NB4 (cell line): Measurements from ENCODE around the gene CD27.
"Not testable (repeated sequence)": the region's sequence is repeated elsewhere in the genome, so short reads cannot be mapped to it uniquely, and the experiment has no call there.

Experiments used
- TF ChIP-seq, protein P1 (sequence below): IDR thresholded peaks from one replicate; pipeline ENCODE4 v1.5.1; 2012; ENCODE audit warnings: low read depth, low read length
- TF ChIP-seq, protein P2 (sequence below): IDR thresholded peaks from 2 replicates; pipeline ENCODE4 v1.6.1; 2011; ENCODE audit warnings: low read depth, low read length

DNA sequence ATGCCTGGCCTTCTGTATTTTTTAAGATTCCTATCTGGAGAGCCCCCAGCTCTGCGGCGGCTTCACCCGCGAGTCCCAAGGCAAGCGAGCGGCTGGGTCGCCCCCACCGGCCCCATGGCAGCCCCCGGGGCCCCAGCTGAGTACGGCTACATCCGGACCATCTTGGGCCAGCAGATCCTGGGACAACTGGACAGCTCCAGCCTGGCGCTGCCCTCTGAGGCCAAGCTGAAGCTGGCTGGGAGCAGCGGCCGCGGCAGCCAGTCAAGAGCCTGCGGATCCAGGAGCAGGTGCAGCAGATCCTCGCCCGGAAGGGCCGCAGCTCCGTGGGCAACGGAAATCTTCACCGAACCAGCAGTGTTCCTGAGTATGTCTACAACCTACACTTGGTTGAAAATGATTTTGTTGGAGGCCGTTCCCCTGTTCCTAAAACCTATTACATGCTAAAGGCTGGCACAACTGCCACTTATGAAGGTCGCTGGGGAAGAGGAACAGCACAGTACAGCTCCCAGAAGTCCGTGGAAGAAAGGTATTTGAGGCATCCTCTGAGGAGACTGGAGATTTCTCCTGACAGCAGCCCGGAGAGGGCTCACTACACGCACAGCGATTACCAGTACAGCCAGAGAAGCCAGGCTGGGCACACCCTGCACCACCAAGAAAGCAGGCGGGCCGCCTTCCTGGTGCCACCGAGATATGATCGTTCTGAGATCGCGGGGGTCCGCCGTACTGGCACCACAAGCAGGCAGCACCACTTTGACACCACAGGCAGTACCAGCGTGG, 33.0 kb downstream of the CD27 start:
- TF ChIP-seq, protein P1, sequence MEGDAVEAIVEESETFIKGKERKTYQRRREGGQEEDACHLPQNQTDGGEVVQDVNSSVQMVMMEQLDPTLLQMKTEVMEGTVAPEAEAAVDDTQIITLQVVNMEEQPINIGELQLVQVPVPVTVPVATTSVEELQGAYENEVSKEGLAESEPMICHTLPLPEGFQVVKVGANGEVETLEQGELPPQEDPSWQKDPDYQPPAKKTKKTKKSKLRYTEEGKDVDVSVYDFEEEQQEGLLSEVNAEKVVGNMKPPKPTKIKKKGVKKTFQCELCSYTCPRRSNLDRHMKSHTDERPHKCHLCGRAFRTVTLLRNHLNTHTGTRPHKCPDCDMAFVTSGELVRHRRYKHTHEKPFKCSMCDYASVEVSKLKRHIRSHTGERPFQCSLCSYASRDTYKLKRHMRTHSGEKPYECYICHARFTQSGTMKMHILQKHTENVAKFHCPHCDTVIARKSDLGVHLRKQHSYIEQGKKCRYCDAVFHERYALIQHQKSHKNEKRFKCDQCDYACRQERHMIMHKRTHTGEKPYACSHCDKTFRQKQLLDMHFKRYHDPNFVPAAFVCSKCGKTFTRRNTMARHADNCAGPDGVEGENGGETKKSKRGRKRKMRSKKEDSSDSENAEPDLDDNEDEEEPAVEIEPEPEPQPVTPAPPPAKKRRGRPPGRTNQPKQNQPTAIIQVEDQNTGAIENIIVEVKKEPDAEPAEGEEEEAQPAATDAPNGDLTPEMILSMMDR, result not testable (repeated sequence)
- TF ChIP-seq, protein P2, sequence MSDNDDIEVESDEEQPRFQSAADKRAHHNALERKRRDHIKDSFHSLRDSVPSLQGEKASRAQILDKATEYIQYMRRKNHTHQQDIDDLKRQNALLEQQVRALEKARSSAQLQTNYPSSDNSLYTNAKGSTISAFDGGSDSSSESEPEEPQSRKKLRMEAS, result not testable (repeated sequence)
